ENCODE measurements around the gene CREB5. TPM values are rescaled to one million over a fixed set of nuclear protein-coding genes. Genes with fewer than 3 reads are reported as not detected.

The CREB5 gene
- total and polyA plus RNA-seq, 2 donors (not counting 3 experiments of a cell fraction or from before 2014, with no cell fraction given) = 19.6 to 28.4 TPM

- Histone ChIP-seq H3K9me3 (replicated peaks; ENCODE audit: control insufficient read depth, insufficient read depth, low read length) (no peaks in the 10 kb centered on the region), H2AFZ (ENCODE audit: low read depth, low read length) (no peak overlapping the region), H3K9ac (replicated peaks; ENCODE audit: extremely low read depth, insufficient read depth, low read length) (no peak overlapping the region), H3K27me3 (ENCODE audit: control insufficient read depth in 2 of 2, insufficient read depth in 2 of 2, low read length in 2 of 2) (peaks cover 0 to 5% of the 10 kb centered on the region in 2 experiments), H3K36me3 (ENCODE audit: control insufficient read depth in 2 of 2, extremely low read depth in 1 of 2, insufficient read depth in 2 of 2, low read length in 2 of 2) (no peaks in the 10 kb centered on the region), H3K27ac (ENCODE audit: insufficient read depth, low read depth, low read length) (no peak overlapping the region), H3K4me1 (ENCODE audit: control insufficient read depth, extremely low read depth, insufficient read depth, low read length) (no peaks in the 10 kb centered on the region), H3K9me1 (replicated peaks; ENCODE audit: control insufficient read depth, extremely low read depth, insufficient read depth, low read length) (no peaks in the 10 kb centered on the region), H3K4me2 (ENCODE audit: insufficient read depth, low read length) (no peak overlapping the region), H3K4me3 (replicated peaks in 1 of 3; ENCODE audit: insufficient read depth in 1 of 3, low read depth in 1 of 3, low read length in 3 of 3) (no peak overlapping the region), H3K79me2 (ENCODE audit: control insufficient read depth, insufficient read depth, low read length) (no peaks in the 10 kb centered on the region), H4K20me1 (replicated peaks; ENCODE audit: control insufficient read depth, extremely low read depth, insufficient read depth, low read length) (no peaks in the 10 kb centered on the region)
- intact Hi-C loops (cut with micrococcal nuclease) = no loop called here
- TF ChIP-seq, protein P1, sequence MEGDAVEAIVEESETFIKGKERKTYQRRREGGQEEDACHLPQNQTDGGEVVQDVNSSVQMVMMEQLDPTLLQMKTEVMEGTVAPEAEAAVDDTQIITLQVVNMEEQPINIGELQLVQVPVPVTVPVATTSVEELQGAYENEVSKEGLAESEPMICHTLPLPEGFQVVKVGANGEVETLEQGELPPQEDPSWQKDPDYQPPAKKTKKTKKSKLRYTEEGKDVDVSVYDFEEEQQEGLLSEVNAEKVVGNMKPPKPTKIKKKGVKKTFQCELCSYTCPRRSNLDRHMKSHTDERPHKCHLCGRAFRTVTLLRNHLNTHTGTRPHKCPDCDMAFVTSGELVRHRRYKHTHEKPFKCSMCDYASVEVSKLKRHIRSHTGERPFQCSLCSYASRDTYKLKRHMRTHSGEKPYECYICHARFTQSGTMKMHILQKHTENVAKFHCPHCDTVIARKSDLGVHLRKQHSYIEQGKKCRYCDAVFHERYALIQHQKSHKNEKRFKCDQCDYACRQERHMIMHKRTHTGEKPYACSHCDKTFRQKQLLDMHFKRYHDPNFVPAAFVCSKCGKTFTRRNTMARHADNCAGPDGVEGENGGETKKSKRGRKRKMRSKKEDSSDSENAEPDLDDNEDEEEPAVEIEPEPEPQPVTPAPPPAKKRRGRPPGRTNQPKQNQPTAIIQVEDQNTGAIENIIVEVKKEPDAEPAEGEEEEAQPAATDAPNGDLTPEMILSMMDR (IDR thresholded peaks at IDR 0.05; ENCODE audit: extremely low read depth in 1 of 2, insufficient read depth in 1 of 2, low read depth in 1 of 2, low read length in 2 of 2) = no peak
- TF ChIP-seq POLR2AphosphoS5 (IDR thresholded peaks at IDR 0.05; ENCODE audit: insufficient read depth, low read depth, low read length) (no peak), MYC (IDR thresholded peaks at IDR 0.05; ENCODE audit: low read depth, low read length) (no peak), FOS (IDR thresholded peaks at IDR 0.05; ENCODE audit: borderline replicate concordance, insufficient read depth, low read length) (no peak), GATA2 (IDR thresholded peaks at IDR 0.05; ENCODE audit: insufficient read depth, insufficient read length, low read depth, low read length) (no peak), MAX (IDR thresholded peaks at IDR 0.05; ENCODE audit: insufficient read depth, insufficient read length) (no peak), EZH2 (IDR thresholded peaks at IDR 0.05; ENCODE audit: borderline replicate concordance, low read depth, low read length, severe bottlenecking) (no peak), JUN (IDR thresholded peaks at IDR 0.05; ENCODE audit: borderline replicate concordance, insufficient read depth, insufficient read length, low read depth) (no peak), POLR2A (IDR thresholded peaks at IDR 0.05; ENCODE audit: low read depth, low read length) (no peak)
- dilution Hi-C loops (cut with MboI; ENCODE audit: extremely low pct_ligation_motif_present, low sequenced_read_pairs) = no loop called here
- CTCF ChIA-PET = no interaction called here
- POLR2A ChIA-PET = no interaction called here
- DNase-seq (ENCODE audit: low read depth, low spot score) (no peak), FAIRE-seq (no peak)
- no TSS peak for BruUV-seq (replicated peaks)
Observed at GRCh38 chr7:28596245-28596935, 184.1 kb downstream of the CREB5 start.

All from endothelial cell of umbilical vein (primary cell).